ENCODE results near the gene FILIP1.

The FILIP1 gene

DNA sequence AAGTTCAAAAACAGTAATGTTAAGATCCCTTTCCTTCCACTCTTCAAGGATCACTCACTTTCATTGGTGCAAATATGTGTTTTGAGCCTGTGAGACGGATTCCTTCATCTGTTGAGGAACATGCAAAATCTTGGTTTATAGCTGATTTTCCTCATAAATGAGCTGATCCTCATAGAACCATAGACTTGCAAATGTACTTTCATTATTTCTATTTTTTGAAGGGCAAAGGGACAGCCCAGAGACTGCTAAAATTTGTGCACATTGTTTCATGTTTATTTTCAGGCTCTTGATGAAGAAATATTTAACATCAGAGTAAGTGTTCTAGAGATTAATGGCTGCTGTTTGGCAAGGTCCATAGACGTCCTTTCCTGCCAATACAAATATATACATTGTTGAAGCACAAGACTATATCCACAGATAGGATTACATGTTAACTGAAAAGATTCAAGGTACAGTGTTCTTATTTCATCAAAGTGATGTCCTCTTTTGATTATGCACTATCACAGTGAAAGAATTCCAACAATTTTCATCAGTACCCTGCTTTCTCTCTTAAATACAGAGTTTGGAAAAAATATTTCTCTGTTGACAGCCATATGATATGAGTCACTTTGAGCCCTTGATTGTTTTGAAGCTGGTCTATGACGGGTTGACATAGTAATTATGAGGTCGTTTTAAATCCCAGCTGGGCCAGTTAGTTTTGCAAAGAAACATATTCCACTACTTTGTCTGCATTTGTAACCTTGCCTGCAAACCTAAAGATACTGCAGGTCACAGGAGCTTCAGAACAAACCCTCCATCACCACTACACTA lies 95.7 kb downstream of the FILIP1 start:
- Mint-ChIP-seq H3K27me3 (no peaks in the 10 kb centered on the region), H3K27ac (ENCODE audit: low read depth) (no peak overlapping the region), H3K36me3 (ENCODE audit: insufficient read depth) (peaks cover 1% of the 10 kb centered on the region), H3K4me1 (no peaks in the 10 kb centered on the region), H3K9me3 (no peaks in the 10 kb centered on the region), H3K4me3 (no peak overlapping the region)
- no peak for ATAC-seq (replicated peaks; ENCODE audit: extremely low read depth, poor library complexity, severe bottlenecking)
- no peak for DNase-seq (ENCODE audit: low spot score in 2 of 2)

DNA sequence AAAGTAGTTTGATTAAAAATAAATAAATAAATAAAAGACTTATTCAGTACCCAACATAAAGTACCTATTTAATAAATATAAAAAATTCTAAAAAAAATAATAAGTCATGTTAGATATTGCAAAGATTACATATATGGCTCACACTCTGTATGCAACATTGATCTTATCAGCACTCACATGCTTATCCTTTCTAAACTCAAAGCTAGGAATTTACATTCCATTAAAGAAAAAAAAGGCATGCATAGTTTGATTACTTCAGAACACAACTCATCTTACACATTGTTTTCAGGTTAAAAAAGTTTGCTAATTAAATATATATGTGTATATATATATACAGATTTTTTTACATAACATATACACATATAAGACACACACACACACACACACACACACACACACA lies 96.4 kb downstream of the FILIP1 start:
- peaks cover 1% of the 10 kb centered on the region for H3K36me3 Mint-ChIP-seq (ENCODE audit: insufficient read depth)
- H3K27ac Mint-ChIP-seq (ENCODE audit: low read depth), result no peak overlapping the region
- ATAC-seq (replicated peaks; ENCODE audit: extremely low read depth, poor library complexity, severe bottlenecking) (no peak), DNase-seq (ENCODE audit: low spot score in 2 of 2) (no peak)
- no peak overlapping the region for H3K4me3 Mint-ChIP-seq
- H3K27me3 Mint-ChIP-seq, result no peaks in the 10 kb centered on the region
- no peaks in the 10 kb centered on the region for H3K4me1 Mint-ChIP-seq
- H3K9me3 Mint-ChIP-seq, result no peaks in the 10 kb centered on the region

DNA sequence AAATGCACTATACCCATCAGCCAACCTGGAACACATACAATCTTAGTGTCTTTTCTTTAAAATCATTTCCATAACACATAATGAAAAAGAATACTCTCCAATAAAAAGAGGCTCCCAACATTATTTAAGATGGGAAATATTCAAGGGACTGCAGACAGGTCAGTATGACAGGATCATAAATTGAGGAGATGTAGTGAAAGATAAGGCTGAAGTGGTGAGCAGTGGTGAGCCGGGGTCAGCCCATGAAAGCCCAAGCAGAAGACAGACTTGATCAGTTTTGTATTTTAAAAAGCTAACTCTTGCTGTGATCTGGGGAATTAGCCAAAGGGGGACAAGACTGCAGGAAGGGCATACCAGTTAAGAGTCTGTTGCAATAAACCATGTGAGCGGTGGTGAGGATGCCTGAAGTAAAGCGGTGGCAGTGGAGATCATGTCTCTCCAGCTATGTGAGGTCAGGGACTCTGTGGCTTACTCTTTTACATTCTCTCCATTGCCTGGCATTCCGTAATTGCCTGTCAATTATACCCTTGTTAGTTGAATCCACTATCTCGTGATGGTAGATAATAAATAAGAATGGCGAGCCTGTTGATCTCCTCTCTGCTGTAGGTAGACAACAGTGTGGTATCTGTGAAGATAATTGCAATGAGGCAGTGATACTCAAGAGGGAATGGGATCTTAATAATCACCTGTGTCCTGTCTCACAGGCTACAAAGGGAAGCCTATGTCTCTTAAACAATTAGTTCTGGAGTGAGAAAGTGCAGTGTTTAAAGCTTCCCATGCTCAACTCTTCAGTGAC lies 97.4 kb downstream of the FILIP1 start:
- H3K9me3 Mint-ChIP-seq, result no peaks in the 10 kb centered on the region
- DNase-seq (ENCODE audit: low spot score in 2 of 2), result no peak
- no peaks in the 10 kb centered on the region for H3K27me3 Mint-ChIP-seq
- ATAC-seq (replicated peaks; ENCODE audit: extremely low read depth, poor library complexity, severe bottlenecking), result no peak
- H3K4me3 Mint-ChIP-seq, result no peak overlapping the region
- H3K27ac Mint-ChIP-seq (ENCODE audit: low read depth), result no peak overlapping the region
- no peaks in the 10 kb centered on the region for H3K4me1 Mint-ChIP-seq
- peaks cover 1% of the 10 kb centered on the region for H3K36me3 Mint-ChIP-seq (ENCODE audit: insufficient read depth)

DNA sequence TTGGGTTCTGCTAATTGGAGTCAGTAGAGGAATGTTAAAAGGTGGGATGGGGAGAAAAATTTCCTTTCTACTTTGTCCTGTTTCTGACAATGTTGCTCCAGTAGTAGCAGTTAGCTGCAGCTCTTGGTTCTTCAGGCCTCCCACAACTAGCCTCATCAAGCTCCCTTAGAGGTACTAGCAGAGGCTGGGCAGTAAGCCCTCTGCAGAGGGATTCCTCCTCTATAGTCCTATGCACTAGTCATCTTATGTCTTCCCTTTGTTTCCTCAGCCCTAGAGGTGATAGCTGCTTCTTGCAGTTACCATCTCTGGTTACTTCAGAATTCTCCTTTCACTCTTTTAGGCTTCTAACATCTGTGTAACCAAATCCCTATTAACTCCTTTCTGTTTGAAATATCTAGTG lies 99.8 kb downstream of the FILIP1 start:
- no peak overlapping the region for H3K27ac Mint-ChIP-seq (ENCODE audit: low read depth)
- no peak overlapping the region for H3K4me3 Mint-ChIP-seq
- DNase-seq (ENCODE audit: low spot score in 2 of 2) (no peak), ATAC-seq (replicated peaks; ENCODE audit: extremely low read depth, poor library complexity, severe bottlenecking) (no peak)
- no peaks in the 10 kb centered on the region for H3K4me1 Mint-ChIP-seq
- no peaks in the 10 kb centered on the region for H3K9me3 Mint-ChIP-seq
- H3K36me3 Mint-ChIP-seq (ENCODE audit: insufficient read depth), result peaks cover 1% of the 10 kb centered on the region
- no peaks in the 10 kb centered on the region for H3K27me3 Mint-ChIP-seq

- Mint-ChIP-seq H3K27me3 (no peaks in the 10 kb centered on the region), H3K4me3 (no peak overlapping the region), H3K4me1 (no peaks in the 10 kb centered on the region), H3K27ac (ENCODE audit: low read depth) (no peak overlapping the region), H3K9me3 (no peaks in the 10 kb centered on the region), H3K36me3 (ENCODE audit: insufficient read depth) (peaks cover 1% of the 10 kb centered on the region)
- ATAC-seq (replicated peaks; ENCODE audit: extremely low read depth, poor library complexity, severe bottlenecking) (no peak), DNase-seq (ENCODE audit: low spot score in 2 of 2) (no peak)
Measured at GRCh38 chr6:75391276-75391675, 102.3 kb downstream of the FILIP1 start.

DNA sequence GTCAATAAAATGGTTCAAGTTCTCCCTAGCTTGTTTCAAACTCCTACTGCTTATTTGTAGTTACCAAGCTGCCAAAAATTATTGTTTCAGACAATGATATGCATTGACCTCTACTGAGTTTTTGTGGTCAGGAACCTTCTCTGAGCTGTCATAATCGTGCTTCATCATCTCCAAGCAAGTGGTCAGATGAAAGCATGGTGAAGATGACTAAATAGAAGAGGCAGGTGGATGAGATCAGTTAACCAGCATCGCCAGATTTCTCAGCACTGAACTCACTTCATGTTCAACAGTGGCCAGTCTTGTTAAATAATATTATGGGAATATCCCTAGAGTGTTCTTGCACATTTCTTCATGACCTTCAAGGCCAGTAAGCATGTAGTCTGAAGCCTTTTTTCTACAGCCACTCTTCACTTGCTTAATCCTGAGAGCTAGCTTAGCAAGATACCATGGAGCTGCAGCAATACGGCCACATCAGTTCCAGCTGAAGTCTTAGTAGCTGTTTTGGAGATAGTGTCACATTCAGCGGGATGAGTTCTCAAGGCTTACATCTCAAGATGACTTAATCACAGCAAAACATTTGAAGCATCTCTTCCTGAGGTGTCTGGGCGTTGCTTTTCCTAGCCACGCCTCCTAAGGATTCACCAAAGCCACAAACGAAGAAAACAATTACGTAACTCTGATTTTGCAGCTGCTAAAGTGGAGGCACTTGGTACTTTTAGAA lies 107.4 kb downstream of the FILIP1 start:
- Mint-ChIP-seq H3K27me3 (peaks cover 8% of the 10 kb centered on the region), H3K4me3 (no peak overlapping the region), H3K9me3 (no peaks in the 10 kb centered on the region), H3K27ac (ENCODE audit: low read depth) (no peak overlapping the region), H3K4me1 (no peaks in the 10 kb centered on the region), H3K36me3 (ENCODE audit: insufficient read depth) (no peaks in the 10 kb centered on the region)
- ATAC-seq (replicated peaks; ENCODE audit: extremely low read depth, poor library complexity, severe bottlenecking), result no peak
- no peak for DNase-seq (ENCODE audit: low spot score in 2 of 2)

GRCh38 chr6:75384116-75384515 lies 109.5 kb downstream of the FILIP1 start:
- H3K27ac Mint-ChIP-seq (ENCODE audit: low read depth), result no peak overlapping the region
- H3K4me1 Mint-ChIP-seq, result no peaks in the 10 kb centered on the region
- no peak for ATAC-seq (replicated peaks; ENCODE audit: extremely low read depth, poor library complexity, severe bottlenecking)

DNA sequence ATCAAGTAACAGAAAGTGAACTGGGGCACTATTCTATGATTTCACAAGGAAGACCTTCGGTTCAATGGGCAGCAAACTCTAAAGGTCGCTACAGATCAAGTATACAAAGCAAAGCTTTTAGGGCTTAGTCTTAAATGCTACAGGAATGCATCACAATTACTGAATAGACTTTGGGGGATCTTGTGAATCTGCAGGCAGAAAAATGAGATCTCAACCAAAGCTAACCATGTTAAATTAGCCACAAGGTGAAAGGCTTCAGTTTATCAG lies 111.0 kb downstream of the FILIP1 start:
- H3K27me3 Mint-ChIP-seq, result peaks cover 8% of the 10 kb centered on the region

More at GRCh38 chr6:75384116-75384515, 109.5 kb downstream of the FILIP1 start:
- Mint-ChIP-seq H3K27me3 (peaks cover 8% of the 10 kb centered on the region), H3K4me3 (no peak overlapping the region), H3K36me3 (ENCODE audit: insufficient read depth) (no peaks in the 10 kb centered on the region), H3K9me3 (no peaks in the 10 kb centered on the region)
- no peak for DNase-seq (ENCODE audit: low spot score in 2 of 2)

DNA sequence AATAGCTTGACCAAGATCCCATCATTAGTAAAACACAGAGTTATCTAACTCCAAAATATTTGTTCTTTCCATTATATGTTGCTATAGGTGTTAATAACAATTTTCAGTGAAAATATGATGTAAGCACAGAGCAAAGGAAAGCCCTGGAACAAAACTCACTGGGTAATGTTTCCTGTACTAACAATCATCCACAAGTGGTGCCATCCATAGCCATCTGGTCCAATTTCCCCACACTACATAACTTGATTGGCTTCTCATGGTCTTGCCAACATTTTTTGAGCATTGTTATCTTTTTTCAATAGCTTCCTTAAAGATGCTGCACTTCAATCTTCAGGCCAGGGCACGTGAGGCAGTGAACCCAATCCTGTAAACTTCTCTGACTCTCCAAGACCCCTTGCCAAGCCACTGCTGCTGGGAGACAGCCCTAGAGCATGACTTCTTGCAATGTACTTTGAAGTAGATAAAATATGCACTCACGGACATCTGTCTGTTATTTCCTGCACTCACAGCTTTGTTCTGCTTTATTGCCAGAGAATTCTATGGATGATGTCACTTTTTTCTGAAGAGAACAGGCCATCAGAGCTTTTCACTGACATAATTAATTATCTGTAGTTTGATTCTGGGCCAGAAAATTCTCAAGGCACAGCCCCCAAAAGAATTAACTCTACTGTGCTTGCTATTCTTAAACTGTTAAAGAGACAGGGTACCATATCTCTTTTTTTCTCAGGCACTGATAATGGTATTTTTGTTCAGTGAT lies 111.5 kb downstream of the FILIP1 start:
- ATAC-seq (replicated peaks; ENCODE audit: extremely low read depth, poor library complexity, severe bottlenecking) (no peak), DNase-seq (ENCODE audit: low spot score in 2 of 2) (no peak)
- no peaks in the 10 kb centered on the region for H3K9me3 Mint-ChIP-seq
- H3K4me1 Mint-ChIP-seq, result no peaks in the 10 kb centered on the region
- no peak overlapping the region for H3K4me3 Mint-ChIP-seq
- H3K27ac Mint-ChIP-seq (ENCODE audit: low read depth), result no peak overlapping the region
- H3K36me3 Mint-ChIP-seq (ENCODE audit: insufficient read depth), result no peaks in the 10 kb centered on the region
- H3K27me3 Mint-ChIP-seq, result peaks cover 8% of the 10 kb centered on the region

More for the DNA sequence above, 111.0 kb downstream of the FILIP1 start:
- Mint-ChIP-seq H3K4me1 (no peaks in the 10 kb centered on the region), H3K9me3 (no peaks in the 10 kb centered on the region), H3K4me3 (no peak overlapping the region), H3K27ac (ENCODE audit: low read depth) (no peak overlapping the region), H3K36me3 (ENCODE audit: insufficient read depth) (no peaks in the 10 kb centered on the region)
- DNase-seq (ENCODE audit: low spot score in 2 of 2) (no peak), ATAC-seq (replicated peaks; ENCODE audit: extremely low read depth, poor library complexity, severe bottlenecking) (no peak)

DNA sequence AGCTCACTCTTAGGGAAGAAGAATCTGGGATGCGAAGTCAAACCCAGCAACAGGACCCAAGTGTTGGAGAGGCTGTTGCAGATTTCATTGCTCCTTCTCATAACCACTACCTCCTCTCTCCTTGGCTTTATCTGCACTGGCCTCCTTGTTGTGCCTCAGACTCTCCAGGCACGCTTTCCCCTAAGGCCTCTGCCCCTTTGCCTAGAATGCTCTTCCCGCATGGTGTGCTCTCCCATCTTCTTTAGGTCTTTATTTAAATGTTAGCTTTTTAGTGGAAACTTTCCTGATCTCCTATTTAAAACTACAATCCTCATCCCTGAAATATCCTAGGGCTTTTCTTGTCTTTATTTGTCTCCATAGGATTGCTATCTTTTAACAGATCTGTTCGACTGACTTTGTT lies 114.1 kb downstream of the FILIP1 start:
- DNase-seq (ENCODE audit: low spot score in 2 of 2) (no peak), ATAC-seq (replicated peaks; ENCODE audit: extremely low read depth, poor library complexity, severe bottlenecking) (no peak)
- Mint-ChIP-seq H3K9me3 (no peaks in the 10 kb centered on the region), H3K36me3 (ENCODE audit: insufficient read depth) (no peaks in the 10 kb centered on the region), H3K27me3 (peaks cover 8% of the 10 kb centered on the region), H3K27ac (ENCODE audit: low read depth) (no peak overlapping the region), H3K4me3 (no peak overlapping the region), H3K4me1 (no peaks in the 10 kb centered on the region)

GRCh38 chr6:75378101-75378500 lies 115.5 kb downstream of the FILIP1 start:
- Mint-ChIP-seq H3K27ac (ENCODE audit: low read depth) (no peak overlapping the region), H3K27me3 (peaks cover 3% of the 10 kb centered on the region), H3K4me3 (no peak overlapping the region), H3K4me1 (no peaks in the 10 kb centered on the region), H3K36me3 (ENCODE audit: insufficient read depth) (no peaks in the 10 kb centered on the region), H3K9me3 (no peaks in the 10 kb centered on the region)
- ATAC-seq (replicated peaks; ENCODE audit: extremely low read depth, poor library complexity, severe bottlenecking) (no peak), DNase-seq (ENCODE audit: low spot score in 2 of 2) (no peak)

GRCh38 chr6:75377386-75377785 lies 116.2 kb downstream of the FILIP1 start:
- Mint-ChIP-seq H3K9me3 (peaks cover 3% of the 10 kb centered on the region), H3K4me3 (no peak overlapping the region), H3K27ac (ENCODE audit: low read depth) (no peak overlapping the region), H3K27me3 (no peaks in the 10 kb centered on the region), H3K36me3 (ENCODE audit: insufficient read depth) (no peaks in the 10 kb centered on the region), H3K4me1 (no peaks in the 10 kb centered on the region)
- ATAC-seq (replicated peaks; ENCODE audit: extremely low read depth, poor library complexity, severe bottlenecking) (no peak), DNase-seq (ENCODE audit: low spot score in 2 of 2) (no peak)
